Peyer's patch (tissue), 4 donors: ENCODE data around the gene COL13A1. TPM values are rescaled to one million over a fixed set of nuclear protein-coding genes. Genes with fewer than 3 reads are reported as not detected.

Experiments used
- DNase-seq, 3 donors: peaks; one replicate each; pipeline ENCODE4 v3.0.0-alpha.2; 2017 to 2019
- H3K27ac ChIP-seq, 4 donors: fragments of 200-600 bp; sonication (generic); one replicate each; pipeline ENCODE4 v1.5.1; 2016 to 2019
- H3K27me3 ChIP-seq, 2 donors: fragments of 200-600 bp; sonication (generic); one replicate each; pipeline ENCODE4 v1.5.1; 2019
- H3K36me3 ChIP-seq, 3 donors: fragments of 200-600 bp; sonication (generic); one replicate each; pipeline ENCODE4 v1.5.1; 2016 to 2019
- H3K4me1 ChIP-seq, 4 donors: fragments of 200-600 bp; sonication (generic); one replicate each; pipeline ENCODE4 v1.5.1; 2016 to 2019
- H3K4me3 ChIP-seq, 4 donors: fragments of 200-600 bp; sonication (generic); 1 replicate in 3 of 4; 2 replicates in 1 of 4; pipeline ENCODE4 v1.5.1; 2016 to 2019; ENCODE audit warnings: mild to moderate bottlenecking in 1 of 4
- H3K9me3 ChIP-seq, 4 donors: fragments of 200-600 bp; sonication (generic); one replicate each; pipeline ENCODE4 v1.5.1; 2016 to 2019; ENCODE audit warnings: mild to moderate bottlenecking in 1 of 4
- POLR2A ChIP-seq, 2 donors: fragments of 450-650 bp; IDR thresholded peaks; one replicate each; pipeline ENCODE4 v1.5.1; 2017; ENCODE audit warnings: antibody characterized with exemption in 2 of 2, mild to moderate bottlenecking in 2 of 2, moderate library complexity in 2 of 2
- total RNA-seq, 4 donors: library from RNA; depleted of rRNA; stranded (reverse); fragments of >200 nt; gene quantifications; one replicate each; pipeline ENCODE4 v1.1.0, GENCODE V29; 2016
- TF ChIP-seq, protein P1 (sequence below), 6 experiments: fragments of 450-650 bp in 4 of 6; fragments of 200-600 bp in 2 of 6; sonication (generic) in 1 of 6; IDR thresholded peaks; one replicate each; pipeline ENCODE4 v1.5.1; 2017 to 2019; ENCODE audit warnings: antibody characterized with exemption in 6 of 6, mild to moderate bottlenecking in 3 of 6, moderate library complexity in 1 of 6

The COL13A1 gene
- total RNA-seq, 4 donors from 2014 or later, result 0.94 to 6.6 (median 3.9) TPM; not detected in 1

- no peak for DNase-seq
- Histone ChIP-seq H3K4me1 (no peaks in the 10 kb centered on the region), H3K4me3 (no peak overlapping the region), H3K27ac (no peak overlapping the region), H3K36me3 (no peaks in the 10 kb centered on the region), H3K9me3 (no peaks in the 10 kb centered on the region), H3K27me3 (no peaks in the 10 kb centered on the region)
- no peak for TF ChIP-seq POLR2A (IDR thresholded peaks at IDR 0.05)
- TF ChIP-seq, protein P1, sequence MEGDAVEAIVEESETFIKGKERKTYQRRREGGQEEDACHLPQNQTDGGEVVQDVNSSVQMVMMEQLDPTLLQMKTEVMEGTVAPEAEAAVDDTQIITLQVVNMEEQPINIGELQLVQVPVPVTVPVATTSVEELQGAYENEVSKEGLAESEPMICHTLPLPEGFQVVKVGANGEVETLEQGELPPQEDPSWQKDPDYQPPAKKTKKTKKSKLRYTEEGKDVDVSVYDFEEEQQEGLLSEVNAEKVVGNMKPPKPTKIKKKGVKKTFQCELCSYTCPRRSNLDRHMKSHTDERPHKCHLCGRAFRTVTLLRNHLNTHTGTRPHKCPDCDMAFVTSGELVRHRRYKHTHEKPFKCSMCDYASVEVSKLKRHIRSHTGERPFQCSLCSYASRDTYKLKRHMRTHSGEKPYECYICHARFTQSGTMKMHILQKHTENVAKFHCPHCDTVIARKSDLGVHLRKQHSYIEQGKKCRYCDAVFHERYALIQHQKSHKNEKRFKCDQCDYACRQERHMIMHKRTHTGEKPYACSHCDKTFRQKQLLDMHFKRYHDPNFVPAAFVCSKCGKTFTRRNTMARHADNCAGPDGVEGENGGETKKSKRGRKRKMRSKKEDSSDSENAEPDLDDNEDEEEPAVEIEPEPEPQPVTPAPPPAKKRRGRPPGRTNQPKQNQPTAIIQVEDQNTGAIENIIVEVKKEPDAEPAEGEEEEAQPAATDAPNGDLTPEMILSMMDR (IDR thresholded peaks at IDR 0.05), result no peak
These were observed 137.4 kb downstream of the COL13A1 start for GRCh38 chr10:69939061-69939460.

GRCh38 chr10:69939481-69939880 is 137.8 kb downstream of the COL13A1 start:
- Histone ChIP-seq H3K36me3 (no peaks in the 10 kb centered on the region), H3K9me3 (no peaks in the 10 kb centered on the region), H3K27ac (no peak overlapping the region), H3K4me3 (no peak overlapping the region), H3K4me1 (no peaks in the 10 kb centered on the region), H3K27me3 (no peaks in the 10 kb centered on the region)
- DNase-seq, result no peak
- no peak for TF ChIP-seq POLR2A (IDR thresholded peaks at IDR 0.05)
- TF ChIP-seq, protein P1 (IDR thresholded peaks at IDR 0.05), result no peak

DNA sequence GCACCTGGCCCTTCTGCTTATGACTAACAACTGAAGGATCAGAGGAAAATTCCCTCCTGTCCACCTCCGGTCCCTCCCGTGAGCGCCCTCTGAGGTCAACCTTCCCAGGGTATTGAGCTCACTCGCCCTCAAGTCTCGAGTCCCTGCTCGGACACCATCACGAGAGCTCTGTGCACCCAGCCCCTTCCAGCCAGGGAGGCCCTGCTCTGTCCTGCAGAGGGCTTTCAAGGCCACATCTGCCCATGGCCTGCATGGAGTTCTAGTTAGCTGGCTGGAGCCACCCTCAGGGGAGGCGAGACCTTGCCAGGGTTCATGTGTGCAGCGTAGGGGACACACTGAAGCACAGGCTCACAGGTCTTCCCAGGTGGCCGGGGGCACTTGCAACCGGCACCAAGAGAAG is 140.0 kb downstream of the COL13A1 start:
- TF ChIP-seq POLR2A (IDR thresholded peaks at IDR 0.05), result no peak
- TF ChIP-seq, protein P1 (IDR thresholded peaks at IDR 0.05), result no peak
- H3K27me3 ChIP-seq, result no peaks in the 10 kb centered on the region

DNA sequence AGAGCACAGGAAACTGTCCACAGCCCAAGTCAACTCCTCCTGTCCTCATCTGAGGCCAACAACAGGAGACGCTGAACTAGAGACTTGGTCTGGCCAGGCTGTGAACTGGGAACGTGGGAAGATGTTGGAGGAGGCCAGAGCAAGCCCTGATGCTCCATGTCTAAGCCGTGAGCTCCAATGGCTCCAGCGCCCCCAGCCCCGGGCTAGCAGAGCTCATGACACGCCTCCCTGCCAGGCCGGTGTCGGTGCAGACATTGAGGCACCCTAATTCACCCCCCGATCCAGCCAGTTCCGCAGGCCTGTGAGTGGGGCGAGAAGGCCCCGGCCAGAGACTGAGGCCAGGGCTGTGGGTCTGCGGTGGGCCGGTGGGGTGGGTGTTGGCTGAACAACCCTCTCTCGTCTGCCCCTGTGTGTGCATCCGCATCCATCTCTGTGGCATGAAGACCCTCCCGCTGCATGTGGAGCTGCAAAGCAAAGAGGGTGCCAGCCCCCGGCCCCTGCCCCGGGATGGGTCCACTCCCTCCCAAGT is 141.7 kb downstream of the COL13A1 start:
- Histone ChIP-seq H3K9me3 (no peaks in the 10 kb centered on the region), H3K27me3 (no peaks in the 10 kb centered on the region), H3K36me3 (no peaks in the 10 kb centered on the region), H3K4me1 (no peaks in the 10 kb centered on the region), H3K27ac (no peak overlapping the region), H3K4me3 (no peak overlapping the region)
- TF ChIP-seq, protein P1 (IDR thresholded peaks at IDR 0.05), result no peak
- no peak for TF ChIP-seq POLR2A (IDR thresholded peaks at IDR 0.05)
- no peak for DNase-seq

More for the DNA sequence above, 140.0 kb downstream of the COL13A1 start:
- Histone ChIP-seq H3K27ac (no peak overlapping the region), H3K9me3 (no peaks in the 10 kb centered on the region), H3K4me3 (no peak overlapping the region), H3K4me1 (no peaks in the 10 kb centered on the region), H3K36me3 (no peaks in the 10 kb centered on the region)
- DNase-seq, result no peak

GRCh38 chr10:69944761-69945160 is 143.1 kb downstream of the COL13A1 start:
- no peaks in the 10 kb centered on the region for H3K27me3 ChIP-seq
- H3K4me1 ChIP-seq, result no peaks in the 10 kb centered on the region
- no peak overlapping the region for H3K4me3 ChIP-seq
- TF ChIP-seq POLR2A (IDR thresholded peaks at IDR 0.05), result no peak
- TF ChIP-seq, protein P1 (IDR thresholded peaks at IDR 0.05), result no peak
- no peak for DNase-seq
- no peaks in the 10 kb centered on the region for H3K36me3 ChIP-seq
- no peak overlapping the region for H3K27ac ChIP-seq
- H3K9me3 ChIP-seq, result no peaks in the 10 kb centered on the region

GRCh38 chr10:69948261-69948660 is 146.6 kb downstream of the COL13A1 start:
- Histone ChIP-seq H3K27ac (no peak overlapping the region), H3K27me3 (no peaks in the 10 kb centered on the region), H3K36me3 (no peaks in the 10 kb centered on the region), H3K4me1 (no peaks in the 10 kb centered on the region), H3K4me3 (no peak overlapping the region), H3K9me3 (no peaks in the 10 kb centered on the region)
- TF ChIP-seq POLR2A (IDR thresholded peaks at IDR 0.05), result no peak
- TF ChIP-seq, protein P1 (IDR thresholded peaks at IDR 0.05), result no peak
- DNase-seq, result no peak
